HG02610 (cell line): ENCODE measurements around the gene MMS19.
"Not testable (repeated sequence)": the region's sequence is repeated elsewhere in the genome, so short reads cannot be mapped to it uniquely, and the experiment has no call there.

ENCODE experiments used
- ATAC-seq: cut with Tn5 transposase; IDR thresholded peaks from one replicate; pipeline ENCODE4 v1.9.1; 2021; ENCODE audit warnings: mild to moderate bottlenecking, moderate library complexity; ENCODE audit not compliant: unreplicated experiment

Gene MMS19

DNA sequence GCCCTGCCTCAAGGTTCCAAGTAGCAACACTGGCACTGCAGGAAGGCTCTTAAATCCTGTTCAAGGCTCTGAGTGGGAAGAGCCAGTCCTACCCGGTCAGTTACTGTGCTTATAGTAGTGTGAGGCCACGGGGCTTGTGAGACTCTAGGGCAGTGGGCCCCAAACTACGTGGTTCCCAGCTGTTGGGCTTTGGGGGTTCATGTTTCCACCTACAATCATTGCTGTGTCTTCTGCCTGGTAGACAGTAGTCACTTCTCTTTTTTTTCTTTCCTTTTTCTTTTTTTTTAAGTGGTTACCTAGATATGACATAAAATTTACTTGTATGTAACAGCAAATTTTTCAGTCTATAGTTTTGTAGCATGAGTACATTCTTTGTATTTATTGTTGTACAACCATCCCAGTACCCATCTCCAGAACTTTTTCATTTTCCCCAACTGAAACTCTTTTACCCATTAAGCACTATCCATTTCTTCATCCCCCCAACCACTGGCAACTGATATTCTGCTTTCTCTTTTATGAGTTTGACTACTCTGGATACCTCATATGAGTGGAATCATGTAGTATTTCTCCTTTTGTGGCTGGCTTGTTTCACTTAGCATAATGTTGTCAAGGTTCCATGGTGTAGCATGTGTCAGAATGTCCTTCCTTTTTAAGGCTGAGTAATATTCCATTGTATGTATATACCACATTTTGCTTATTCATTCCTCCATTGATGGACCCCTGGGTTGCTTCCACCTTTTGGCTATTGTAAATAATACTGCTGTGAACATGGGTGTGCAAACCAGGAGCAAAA is 8.2 kb upstream of the MMS19 start:
- ATAC-seq = peak; percentile 53

DNA sequence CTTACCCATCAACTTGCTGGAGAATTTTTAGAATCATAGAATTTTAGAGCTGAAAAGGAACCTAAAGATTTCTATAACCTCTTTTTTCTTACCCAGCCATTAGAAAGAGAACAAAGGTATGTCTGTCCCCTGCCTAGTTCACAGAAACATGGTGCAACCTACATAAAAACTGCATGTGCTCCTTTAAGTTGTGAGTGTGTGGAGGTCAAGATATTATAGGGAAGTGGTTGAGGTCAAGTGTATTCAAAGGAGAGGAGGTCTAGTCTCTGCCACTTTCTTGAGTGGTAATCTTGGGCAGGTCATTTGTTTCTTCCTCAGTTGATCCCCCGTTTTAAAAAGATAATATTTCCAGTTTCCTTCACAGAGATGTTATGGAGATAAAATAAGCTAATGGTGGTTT is 6.9 kb upstream of the MMS19 start:
- ATAC-seq = no peak

DNA sequence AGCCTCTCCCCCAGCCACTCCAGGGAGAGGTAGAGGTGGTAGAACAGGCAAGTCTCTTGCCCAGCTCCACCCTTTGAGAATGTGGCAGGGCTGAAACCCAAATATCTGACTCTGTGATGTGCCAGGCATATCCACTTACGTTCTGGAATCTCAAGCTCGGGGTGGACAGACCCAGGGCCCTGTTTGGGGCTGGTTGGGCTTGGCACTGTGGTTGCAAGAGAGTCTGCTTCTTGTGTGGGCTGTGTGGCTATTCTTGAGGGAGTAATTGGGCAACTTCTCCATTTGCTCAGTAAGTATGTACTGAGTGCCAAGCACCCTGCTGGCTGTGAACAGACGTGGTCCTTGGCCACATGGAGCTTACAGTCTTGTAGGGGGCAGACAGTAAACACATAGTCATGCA is 5.2 kb upstream of the MMS19 start:
- no peak for ATAC-seq

DNA sequence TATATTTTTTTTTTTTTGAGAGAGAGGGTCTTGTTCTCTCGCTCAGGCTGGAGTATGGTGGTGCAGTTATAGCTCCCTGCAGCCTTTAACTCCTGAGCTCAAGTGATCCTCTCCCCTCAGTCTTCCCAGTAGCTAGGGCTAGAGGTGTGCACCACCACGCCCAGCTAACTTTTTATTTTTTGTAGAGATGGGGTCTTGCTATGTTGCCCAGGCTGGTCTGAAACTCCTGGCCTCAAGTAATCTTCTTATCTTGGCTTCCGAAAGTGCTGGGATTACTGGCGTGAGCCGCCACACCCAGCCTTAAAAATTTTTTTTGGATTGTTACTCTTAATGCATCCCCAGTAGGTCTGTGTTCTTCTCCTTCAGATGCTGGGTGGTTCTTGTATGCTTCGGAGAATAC is 4.7 kb upstream of the MMS19 start:
- no peak for ATAC-seq

DNA sequence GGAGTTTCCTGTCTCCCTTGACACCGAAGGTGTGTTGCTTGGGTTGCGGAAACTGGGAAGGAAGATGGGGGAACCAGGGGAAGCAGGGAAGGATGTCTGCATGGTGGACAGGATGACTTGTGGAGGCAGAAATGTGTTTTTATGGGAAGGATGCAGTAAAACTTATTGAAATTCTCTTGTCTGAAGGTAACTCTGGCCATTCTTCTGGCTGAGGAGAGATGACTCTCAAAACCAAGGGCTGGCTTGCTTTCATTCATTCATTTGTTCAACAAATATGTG is 2.0 kb upstream of the MMS19 start:
- ATAC-seq = no peak

DNA sequence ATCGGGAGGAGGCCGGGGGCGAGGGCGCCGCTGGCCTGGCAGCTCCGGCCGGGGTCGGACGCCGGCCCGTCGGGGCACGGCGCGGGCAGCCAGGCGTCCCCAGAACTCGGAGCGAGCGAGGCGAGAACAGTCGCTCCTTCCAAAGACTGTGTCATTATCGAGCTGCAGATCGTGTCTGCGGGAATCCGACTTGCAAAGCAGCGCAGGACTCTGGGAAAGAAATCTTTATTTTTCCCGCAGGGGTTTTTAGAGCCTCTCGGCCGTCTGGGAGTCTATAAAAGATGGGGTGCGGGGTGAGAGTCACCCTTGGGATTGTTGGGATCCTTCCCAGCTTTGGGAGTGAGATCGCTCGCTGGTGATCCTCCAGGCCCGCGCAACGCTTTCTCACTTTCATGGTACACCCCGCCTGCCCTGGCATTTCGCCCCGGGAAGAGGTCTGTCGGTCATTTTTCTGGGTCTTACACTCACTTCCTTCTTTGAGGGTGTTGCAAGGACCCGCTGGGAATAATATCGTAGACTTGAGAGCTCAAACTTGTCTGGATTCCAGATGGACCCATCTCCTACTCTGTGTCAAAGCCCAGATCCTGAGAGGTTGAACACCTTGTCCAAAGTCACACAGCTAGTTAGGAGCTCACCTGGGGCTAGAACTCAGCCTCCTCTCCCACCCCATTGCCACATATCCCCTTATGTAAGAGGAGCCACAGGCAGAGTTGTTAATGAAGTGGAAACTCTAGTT is 1.5 kb upstream of the MMS19 start:
- ATAC-seq = no peak

DNA sequence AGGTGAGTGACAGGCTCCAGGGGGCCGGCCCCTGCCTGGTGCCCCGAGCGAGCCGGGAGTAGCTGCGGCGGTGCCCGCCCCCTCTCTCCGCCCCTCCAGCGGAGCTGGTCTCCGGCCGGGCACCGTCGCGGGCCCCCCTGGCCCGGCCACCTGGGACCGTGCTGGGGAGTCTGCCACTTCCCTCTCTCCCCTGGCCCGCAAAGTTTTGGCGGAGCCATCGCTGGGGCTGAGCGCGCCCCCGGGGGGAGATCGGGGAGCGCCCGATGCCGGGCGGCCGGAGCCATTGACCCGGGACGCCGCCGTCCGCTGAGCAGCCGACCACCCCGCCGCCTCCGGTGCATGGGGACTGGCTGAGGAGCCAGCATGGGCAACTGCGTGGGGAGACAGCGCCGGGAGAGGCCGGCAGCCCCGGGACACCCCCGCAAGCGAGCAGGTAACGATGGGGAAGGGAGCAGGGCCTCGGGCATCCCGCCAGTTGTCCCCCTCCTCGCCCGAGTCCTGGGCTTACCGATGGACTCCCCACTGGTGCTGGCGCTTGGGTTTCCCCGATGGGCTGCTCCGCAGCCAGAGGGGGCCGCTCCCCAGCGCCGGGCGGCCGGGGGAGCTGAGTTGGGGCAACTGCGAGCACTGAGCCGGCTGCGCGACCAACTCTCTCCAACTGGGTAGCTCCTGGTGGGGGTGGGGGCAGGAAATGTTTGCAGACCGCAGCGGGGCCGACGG is 779 bp upstream of the MMS19 start, which contains the start of gene UBTD1:
Gene UBTD1, plus strand, starts transcription at position 84 of the 720 bp plus-strand sequence. Its CDS starts 280 bp downstream, at position 364.
- no peak for ATAC-seq

DNA sequence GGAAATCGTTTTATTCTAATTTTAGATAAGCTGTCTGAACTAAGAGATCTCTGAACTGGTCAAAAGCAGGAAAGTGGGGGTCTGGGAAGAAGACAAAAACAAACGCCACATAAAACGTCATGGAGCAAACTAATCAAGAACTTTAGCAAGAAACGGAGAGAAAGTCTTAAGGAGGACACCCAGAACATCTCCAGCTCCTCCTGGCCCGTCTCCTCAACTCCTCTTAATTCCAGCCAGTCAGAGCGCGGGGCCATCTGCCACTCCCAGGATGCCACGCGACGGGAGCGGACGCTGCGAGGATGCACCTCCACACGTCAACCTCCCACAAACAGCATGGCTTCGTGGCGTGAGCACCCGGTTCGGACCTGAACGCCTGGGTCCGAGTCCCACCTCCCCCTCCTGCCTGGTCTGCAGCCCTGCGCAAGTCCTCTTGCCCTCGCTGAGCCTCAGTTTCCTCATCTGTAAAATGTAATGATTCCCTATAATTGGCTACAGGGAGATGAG is 598 bp downstream of the MMS19 start:
- peak; percentile 26 for ATAC-seq

DNA sequence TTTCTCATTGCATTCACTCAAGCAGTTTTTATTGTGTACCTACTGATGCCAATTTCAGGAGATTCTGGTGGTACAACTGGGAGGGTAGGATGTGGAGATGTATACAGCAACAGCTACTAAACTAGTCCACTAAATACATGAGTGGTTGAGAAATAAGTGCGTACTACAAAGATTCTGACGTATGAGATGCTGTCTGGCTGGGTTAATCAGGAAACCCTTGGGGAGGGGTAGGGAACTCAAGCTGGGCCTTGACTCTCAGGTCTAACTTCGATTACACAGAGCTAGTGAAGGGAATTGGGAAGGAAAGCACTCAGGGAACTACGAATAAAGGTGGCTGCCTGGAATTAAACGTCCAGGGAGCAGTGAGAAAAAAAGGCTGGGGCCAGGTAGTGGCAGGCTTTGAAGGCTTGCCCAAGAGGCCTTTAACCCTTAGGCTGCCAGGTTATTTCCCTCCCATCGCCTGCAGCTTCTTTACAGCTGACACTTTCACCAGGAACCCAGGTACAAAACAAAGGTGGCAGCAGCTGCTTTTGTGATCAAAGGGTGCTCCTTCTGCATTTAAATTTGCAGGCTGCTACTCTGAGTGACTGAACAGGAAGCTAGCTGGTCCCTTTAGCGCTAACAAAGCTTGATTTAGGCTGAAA is 3.2 kb downstream of the MMS19 start:
- no peak for ATAC-seq

DNA sequence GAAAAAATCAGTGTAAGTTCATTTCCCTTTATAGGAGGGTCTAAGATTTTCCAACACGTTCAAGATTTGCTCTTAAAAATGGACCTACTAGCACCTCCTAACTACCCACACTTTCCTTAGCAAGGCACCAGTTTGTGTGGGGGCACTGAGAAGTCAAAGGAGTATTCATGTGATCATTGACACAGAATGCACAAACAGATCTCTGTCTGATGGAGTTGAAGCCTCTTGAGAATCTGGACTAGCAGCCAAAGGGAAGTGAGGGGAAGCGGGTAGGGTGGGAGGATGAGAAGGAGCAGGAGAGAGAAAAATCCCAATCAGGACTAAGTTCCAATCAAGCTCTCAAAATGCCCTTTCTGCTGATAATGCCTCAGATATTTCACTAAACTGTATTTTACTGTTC is 4.1 kb downstream of the MMS19 start:
- no peak for ATAC-seq

DNA sequence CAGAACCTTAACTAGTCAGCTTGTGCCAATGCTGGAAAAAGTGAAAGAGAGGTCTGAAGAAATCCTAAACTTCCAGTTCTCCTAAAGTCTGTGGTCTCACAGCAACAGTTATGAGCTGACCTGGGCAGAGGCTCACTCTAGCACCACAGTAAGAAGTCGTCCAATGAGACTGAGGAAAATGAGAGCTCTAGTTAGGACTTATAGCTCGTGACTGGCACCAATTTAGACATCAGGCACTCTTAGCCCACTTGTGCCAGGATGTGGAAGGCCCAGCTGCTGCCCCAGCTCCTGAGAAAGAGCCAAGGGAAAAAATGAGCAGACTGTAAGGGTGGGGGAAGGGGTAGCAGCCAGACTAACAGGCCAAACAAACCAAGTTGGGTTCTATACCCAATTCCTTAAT is 7.6 kb downstream of the MMS19 start:
- ATAC-seq = no peak

DNA sequence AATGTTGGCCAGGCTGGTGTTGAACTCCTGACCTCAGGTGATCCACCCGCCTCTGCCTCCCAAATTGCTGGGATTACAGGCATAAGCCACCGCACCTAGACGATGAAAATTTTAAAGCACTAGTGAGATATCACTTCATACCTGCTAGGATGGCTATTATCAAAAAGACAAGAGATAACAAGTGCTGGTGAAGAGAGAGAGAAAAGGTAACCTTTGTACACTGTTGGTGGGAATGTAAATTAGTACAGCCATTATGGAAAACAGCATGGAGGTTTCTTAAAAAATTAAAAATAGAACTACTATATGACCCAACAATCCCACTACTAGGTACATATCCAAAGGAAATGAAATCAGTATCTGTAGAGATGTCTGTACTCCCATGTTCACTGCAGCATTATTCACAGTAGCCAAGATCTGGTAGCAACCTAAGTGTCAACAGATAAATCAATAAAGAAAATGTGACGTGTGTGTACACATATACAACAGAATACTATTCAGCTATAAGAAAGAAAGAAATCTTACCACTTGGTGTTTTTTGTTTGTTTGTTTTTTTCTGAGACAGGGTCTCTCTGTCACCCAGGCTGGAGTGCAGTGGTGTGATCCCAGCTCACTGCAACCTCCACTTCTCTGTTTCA is 12.5 kb downstream of the MMS19 start:
- no peak for ATAC-seq

DNA sequence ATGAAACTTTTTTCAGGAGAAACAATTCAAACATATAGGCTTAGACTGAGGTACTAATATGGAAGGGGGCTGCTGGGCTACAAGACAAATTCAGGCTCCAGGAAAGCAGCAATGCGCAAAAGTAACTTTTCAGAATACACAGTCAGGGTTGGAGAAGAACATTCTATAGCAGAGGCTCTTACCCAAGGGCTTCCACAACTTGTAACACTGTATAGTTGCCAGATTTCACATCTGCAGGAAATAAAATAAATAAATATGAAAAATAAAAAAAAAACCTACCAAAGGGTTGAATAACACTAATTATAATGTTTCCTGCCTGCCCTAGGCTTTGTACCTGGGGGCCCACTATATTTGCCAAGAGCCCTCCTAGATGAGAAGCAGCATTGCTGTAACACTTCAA is 14.3 kb downstream of the MMS19 start:
- ATAC-seq = no peak

DNA sequence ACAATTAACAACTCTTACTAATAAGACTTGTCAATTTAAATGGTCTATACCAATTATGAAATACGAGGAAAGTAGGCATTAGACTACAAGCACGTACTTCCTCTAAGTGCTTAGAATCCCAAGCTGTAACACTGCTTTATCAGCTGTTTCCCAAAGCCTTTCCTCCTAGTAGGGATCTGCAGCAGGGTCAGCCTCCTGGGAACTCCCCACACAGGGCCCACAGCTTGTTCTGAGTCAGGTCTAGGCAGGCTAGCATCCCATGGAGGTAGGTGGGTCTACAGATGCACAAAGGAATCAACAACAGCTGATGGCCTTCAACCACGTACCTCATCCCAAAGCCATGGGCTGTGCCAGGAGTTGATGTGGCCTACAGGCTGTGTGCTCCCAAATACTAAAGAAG is 14.7 kb downstream of the MMS19 start:
- ATAC-seq = no peak

DNA sequence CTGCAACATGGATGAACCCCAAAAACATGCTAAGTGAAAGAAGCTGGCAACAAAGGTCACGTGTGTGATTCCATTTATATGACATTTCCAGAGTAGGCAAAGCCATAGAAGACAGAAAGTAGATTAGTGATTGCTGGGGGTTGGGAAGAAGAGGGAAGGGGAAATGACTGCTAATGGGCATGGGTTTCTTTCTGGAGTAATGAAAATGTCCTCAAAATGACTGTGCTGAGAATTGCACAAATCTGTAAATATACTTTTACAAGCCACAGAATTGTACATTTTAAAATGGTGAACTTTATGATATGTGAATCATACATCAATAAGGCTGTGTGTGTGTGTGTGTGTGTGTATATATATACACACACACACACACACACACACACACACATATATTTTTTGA is 15.8 kb downstream of the MMS19 start:
- ATAC-seq = no peak

DNA sequence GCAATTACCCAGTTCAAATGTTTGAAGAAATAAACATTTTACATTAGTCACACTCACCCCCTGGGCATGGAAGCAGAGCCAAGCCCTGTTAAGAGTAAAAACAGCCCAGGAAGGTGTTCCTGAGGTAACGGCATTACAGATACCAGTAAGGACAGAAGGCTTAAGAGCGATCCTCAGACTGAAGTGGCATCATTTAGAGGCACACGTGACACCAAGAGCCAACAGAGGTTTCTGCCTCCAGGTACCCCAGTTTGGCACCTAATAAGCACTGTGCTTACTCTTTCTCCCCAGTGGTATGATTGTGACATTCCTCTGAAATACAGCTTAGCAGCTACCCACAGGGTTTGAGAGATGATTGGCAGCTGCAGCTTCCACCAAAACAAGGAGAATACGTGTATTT is 17.2 kb downstream of the MMS19 start:
- no peak for ATAC-seq

DNA sequence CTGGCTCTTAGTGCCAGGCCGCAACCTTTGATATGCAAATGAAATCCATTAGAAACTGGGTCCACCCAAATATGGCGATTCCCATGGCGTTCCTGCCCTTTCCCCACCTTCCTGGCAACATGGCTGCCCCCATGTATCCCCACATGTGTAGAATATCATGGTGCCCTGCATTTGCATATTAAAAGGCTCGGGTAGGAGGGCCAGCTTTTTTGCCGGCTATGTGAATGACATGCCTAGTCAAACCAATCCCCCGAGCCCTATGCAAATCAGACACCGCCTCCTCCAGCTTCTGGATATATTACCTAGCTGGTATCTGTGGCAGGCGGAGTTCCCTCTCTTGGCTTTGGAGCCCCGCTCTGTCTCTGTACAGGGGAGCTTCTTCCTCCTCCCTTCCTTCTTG is 18.3 kb downstream of the MMS19 start:
- ATAC-seq = no peak

DNA sequence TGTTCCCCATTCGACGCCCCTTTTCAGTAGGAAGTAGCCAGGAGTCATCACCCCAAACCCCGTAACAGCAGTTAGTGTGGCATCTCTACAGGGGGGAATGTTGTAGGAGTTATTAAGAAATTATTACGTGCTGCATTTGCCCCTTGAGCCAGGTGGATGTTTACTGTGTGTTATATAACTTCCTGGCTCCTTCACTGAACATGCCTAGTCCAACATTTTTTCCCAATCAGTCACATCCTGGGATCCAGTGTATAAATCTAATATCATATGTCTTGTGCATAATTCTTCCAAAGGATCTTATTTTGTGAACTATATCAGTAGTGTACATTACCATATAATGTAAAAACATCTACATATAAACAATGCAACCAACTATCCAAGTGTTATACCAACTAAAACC is 18.8 kb downstream of the MMS19 start:
- not testable (repeated sequence) for ATAC-seq

DNA sequence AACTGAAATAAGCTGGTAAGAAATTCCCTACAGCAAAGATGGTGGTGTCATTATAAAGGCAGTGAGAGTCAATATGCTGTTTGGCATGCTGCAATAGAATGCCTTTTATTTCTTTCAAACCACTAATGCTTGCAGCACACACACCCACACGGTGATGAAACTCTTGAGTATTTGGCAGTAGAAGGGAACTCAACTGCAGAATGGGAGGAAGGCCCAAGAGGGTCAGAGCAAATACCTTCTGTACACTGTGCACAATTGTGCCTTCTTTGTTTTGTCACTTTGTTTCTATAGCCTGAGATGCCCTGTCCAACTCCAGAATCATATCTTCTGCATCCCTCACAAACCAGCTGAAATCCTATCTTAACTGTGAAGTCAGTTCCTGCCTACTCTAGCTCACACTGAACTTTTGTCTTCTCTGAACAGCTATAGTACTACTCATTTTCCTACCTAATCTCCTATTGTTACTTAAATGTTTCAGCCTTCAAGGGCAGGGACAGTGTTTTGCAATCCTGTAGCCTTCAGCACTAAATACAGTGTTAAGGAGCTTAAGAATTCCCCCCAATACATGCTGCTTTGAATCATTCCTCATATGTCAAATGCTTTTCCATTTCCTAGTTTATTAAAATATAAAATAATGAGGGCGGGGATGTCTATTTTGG is 22.2 kb downstream of the MMS19 start:
- ATAC-seq = no peak

DNA sequence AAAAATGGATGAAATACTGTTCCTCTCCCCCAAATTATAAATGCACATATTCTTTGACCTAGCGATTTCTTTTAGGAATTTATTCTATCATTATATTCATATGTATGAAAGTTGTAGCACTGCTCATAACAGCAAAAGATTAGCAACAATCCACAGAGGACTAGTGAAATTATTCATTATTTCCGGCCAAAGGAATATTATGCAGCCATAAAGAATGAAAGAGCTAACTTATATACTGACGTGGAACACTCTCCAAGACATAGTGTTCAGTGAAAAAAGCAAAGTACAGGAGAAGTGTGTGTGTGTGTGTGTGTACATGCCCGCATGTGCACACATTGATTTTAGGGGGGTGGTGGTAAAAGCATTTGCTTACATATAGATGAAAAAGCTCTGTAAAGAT is 23.3 kb downstream of the MMS19 start:
- ATAC-seq = no peak
